Adrenal gland (tissue), 12 donors: ENCODE results near the gene MOV10L1. TPM values are rescaled to one million over a fixed set of nuclear protein-coding genes. Genes with fewer than 3 reads are reported as not detected.

Experiments used
- DNase-seq, 7 donors: peaks; one replicate each; pipeline ENCODE4 v3.0.0-alpha.2; 2019 to 2020
- H3K27ac ChIP-seq, 5 donors: fragments of 200-600 bp; sonication (generic) in 4 of 5; 1 replicate in 3 of 5; 2 replicates in 2 of 5; pipeline versions ENCODE4 v1.5.1 to v1.8.0; 2016 to 2020; ENCODE audit warnings: mild to moderate bottlenecking in 1 of 5
- H3K27me3 ChIP-seq: fragments of 200-600 bp; 2 replicates; pipeline ENCODE4 v1.8.0; 2021
- H3K36me3 ChIP-seq, 2 donors: fragments of 200-600 bp; replicated peaks in 1 of 2; 1 replicate in 1 of 2; 2 replicates in 1 of 2; pipeline versions ENCODE4 v1.5.1 to v1.8.0; 2018 to 2022
- H3K4me1 ChIP-seq, 2 donors: fragments of 200-600 bp; replicated peaks in 1 of 2; 1 replicate in 1 of 2; 2 replicates in 1 of 2; pipeline versions ENCODE4 v1.5.1 to v1.8.0; 2018 to 2021
- H3K4me3 ChIP-seq, 4 donors: fragments of 200-600 bp; sonication (generic) in 3 of 4; one replicate each; pipeline ENCODE4 v1.5.1; 2016 to 2018
- H3K9me3 ChIP-seq, 3 donors: fragments of 200-600 bp; sonication (generic) in 1 of 3; replicated peaks in 1 of 3; 1 replicate in 2 of 3; 2 replicates in 1 of 3; pipeline versions ENCODE4 v1.5.1 to v1.8.0; 2016 to 2021
- POLR2A ChIP-seq, 2 donors: fragments of 450-650 bp; IDR thresholded peaks; one replicate each; pipeline ENCODE4 v1.6.1; 2017; ENCODE audit warnings: antibody characterized with exemption in 2 of 2, mild to moderate bottlenecking in 2 of 2, moderate library complexity in 1 of 2
- WGBS, 4 donors: extraction: QIAGEN DNeasy Blood & Tissue Kit in 2 of 4; methylation state at CpG; one replicate each; pipeline versions ENCODE4 v1.1.5 to v1.1.7; 2013 to 2017; 5-methylcytosine and 5-hydroxymethylcytosine counted together
- intact Hi-C, 2 donors: fragments of 100-400 bp; cut with DNase I; formaldehyde crosslinking; loops; one replicate each; pipeline versions ENCODE4 v1.14.1 to v1.15.0; 2022 to 2023
- polyA plus RNA-seq, 3 donors: library from polyadenylated mRNA; stranded (reverse); fragments of 200-250 nt in 2 of 3; fragments of 350-450 nt in 1 of 3; fragmentation: Illumina TruSeq in 1 of 3; extraction: RNeasy Lipid Tissue Mini Kit (QIAGEN cat#74804) in 1 of 3; gene quantifications; one replicate each; pipeline ENCODE4 v1.2.3, GENCODE V29; 2013 to 2014
- total RNA-seq, 9 donors: library from RNA; depleted of rRNA in 4 of 9; stranded (reverse); fragments of >200 nt in 4 of 9; fragments of 120-200 nt in 1 of 9; fragmentation: NEBNext Ultra II Directional in 1 of 9; extraction: Animal tissue kit (Norgen Biotek cat#: 25700) in 1 of 9; gene quantifications; one replicate each; pipeline versions ENCODE4 v1.1.0 to v1.2.4, GENCODE V29; 2013 to 2023
- TF ChIP-seq, protein P1 (sequence below), 6 experiments: fragments of 450-650 bp in 4 of 6; fragments of 200-600 bp in 2 of 6; sonication (generic) in 1 of 6; IDR thresholded peaks; 1 replicate in 5 of 6; 2 replicates in 1 of 6; pipeline versions ENCODE4 v1.5.1 to v1.8.0; 2016 to 2021; ENCODE audit warnings: antibody characterized with exemption in 6 of 6, mild to moderate bottlenecking in 2 of 6, moderate library complexity in 1 of 6
- donor health status: healthy with polysubstance abuse.
- donor health status: Bipolar disorder and iron deficiency.
- donor health status: DM: yes; HTN: yes; CAD: no.
- donor health status: DM: no; HTN: no; CAD: no.
- donor health status: DM: no; HTN: no; CAD: no.
- donor health status: DM: yes; HTN: yes; CAD: no.

Gene MOV10L1
- total and polyA plus RNA-seq, 12 donors, result 0.14 to 0.74 (median 0.40) TPM; not detected in 5

DNA sequence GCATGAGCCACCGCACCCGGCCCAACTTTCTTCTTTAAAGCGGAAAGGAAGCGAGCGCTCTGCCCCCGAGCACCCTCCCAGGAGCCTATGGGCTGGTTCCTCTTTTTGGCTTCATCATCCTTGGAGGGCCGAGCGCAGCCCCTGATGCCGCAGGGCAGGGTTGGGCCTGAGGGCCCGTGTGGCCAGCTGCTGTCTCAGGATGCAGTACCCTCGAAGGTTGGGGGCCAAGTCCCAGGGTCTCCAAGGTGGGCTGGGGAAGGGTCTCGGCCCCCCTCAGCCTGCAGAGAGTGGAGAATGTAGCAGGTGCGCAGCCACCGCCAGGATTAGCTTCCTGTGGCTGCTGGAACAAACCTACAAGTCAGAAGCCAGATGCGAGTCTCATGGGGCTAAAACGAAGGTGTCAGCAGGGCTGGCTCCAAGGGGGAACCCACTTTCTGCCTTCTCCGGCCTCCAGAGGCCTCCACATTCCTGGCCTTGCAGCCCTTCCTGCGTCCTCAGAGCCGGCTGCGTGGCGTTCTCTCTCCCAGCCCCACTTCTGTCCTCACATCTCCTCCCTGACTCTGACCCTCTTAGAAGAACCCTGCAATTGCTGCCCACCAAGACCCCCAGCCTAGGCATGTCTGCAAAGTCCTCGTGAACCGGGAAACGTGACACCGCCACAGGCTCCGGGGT, 83.6 kb downstream of the MOV10L1 start:
- Histone ChIP-seq H3K4me3 (no peak overlapping the region), H3K36me3 (no peaks in the 10 kb centered on the region), H3K4me1 (peaks cover 4 to 6% of the 10 kb centered on the region in 2 donors), H3K27me3 (peaks cover 17% of the 10 kb centered on the region), H3K27ac (no peak overlapping the region), H3K9me3 (no peaks in the 10 kb centered on the region)
- WGBS, 4 donors, result 76 to 84% (median 80%) methylated on average over 16 to 26 of the region's 26 CpGs
- DNase-seq, result peak in 1 of 7 donors; percentile 52
- TF ChIP-seq POLR2A (IDR thresholded peaks at IDR 0.05), result no peak
- TF ChIP-seq, protein P1, sequence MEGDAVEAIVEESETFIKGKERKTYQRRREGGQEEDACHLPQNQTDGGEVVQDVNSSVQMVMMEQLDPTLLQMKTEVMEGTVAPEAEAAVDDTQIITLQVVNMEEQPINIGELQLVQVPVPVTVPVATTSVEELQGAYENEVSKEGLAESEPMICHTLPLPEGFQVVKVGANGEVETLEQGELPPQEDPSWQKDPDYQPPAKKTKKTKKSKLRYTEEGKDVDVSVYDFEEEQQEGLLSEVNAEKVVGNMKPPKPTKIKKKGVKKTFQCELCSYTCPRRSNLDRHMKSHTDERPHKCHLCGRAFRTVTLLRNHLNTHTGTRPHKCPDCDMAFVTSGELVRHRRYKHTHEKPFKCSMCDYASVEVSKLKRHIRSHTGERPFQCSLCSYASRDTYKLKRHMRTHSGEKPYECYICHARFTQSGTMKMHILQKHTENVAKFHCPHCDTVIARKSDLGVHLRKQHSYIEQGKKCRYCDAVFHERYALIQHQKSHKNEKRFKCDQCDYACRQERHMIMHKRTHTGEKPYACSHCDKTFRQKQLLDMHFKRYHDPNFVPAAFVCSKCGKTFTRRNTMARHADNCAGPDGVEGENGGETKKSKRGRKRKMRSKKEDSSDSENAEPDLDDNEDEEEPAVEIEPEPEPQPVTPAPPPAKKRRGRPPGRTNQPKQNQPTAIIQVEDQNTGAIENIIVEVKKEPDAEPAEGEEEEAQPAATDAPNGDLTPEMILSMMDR (IDR thresholded peaks at IDR 0.05), result no peak
- intact Hi-C loops, result no loop called here

DNA sequence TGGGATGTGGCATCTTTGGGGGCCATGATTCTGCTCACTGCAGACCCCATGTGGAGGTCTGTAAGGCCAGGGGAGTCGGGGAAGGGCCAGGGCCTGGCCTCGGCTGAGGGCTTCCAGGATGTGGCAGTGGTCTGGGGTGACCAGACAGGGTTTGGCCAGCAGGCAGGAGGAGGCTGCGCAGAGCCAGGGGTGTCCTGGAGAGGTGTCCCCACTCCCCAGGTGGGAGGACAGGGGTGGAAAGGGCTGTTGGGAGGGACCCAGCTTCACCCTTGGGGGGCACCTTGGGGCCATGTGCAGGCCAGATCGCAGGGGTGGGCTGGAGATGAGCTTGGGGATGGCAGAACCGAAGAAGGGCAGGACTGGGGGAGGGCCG, 84.2 kb downstream of the MOV10L1 start:
- no peak overlapping the region for H3K4me3 ChIP-seq
- no peaks in the 10 kb centered on the region for H3K9me3 ChIP-seq
- H3K27me3 ChIP-seq, result peaks cover 17% of the 10 kb centered on the region
- H3K4me1 ChIP-seq, result peaks cover 4 to 6% of the 10 kb centered on the region in 2 donors
- no peak for DNase-seq
- 82 to 100% (median 93%) methylated on average over 2 to 6 of the region's 6 CpGs for WGBS, 4 donors
- intact Hi-C loops, result no loop called here
- no peaks in the 10 kb centered on the region for H3K36me3 ChIP-seq
- TF ChIP-seq, protein P1 (IDR thresholded peaks at IDR 0.05), result no peak
- TF ChIP-seq POLR2A (IDR thresholded peaks at IDR 0.05), result no peak
- H3K27ac ChIP-seq, result no peak overlapping the region

DNA sequence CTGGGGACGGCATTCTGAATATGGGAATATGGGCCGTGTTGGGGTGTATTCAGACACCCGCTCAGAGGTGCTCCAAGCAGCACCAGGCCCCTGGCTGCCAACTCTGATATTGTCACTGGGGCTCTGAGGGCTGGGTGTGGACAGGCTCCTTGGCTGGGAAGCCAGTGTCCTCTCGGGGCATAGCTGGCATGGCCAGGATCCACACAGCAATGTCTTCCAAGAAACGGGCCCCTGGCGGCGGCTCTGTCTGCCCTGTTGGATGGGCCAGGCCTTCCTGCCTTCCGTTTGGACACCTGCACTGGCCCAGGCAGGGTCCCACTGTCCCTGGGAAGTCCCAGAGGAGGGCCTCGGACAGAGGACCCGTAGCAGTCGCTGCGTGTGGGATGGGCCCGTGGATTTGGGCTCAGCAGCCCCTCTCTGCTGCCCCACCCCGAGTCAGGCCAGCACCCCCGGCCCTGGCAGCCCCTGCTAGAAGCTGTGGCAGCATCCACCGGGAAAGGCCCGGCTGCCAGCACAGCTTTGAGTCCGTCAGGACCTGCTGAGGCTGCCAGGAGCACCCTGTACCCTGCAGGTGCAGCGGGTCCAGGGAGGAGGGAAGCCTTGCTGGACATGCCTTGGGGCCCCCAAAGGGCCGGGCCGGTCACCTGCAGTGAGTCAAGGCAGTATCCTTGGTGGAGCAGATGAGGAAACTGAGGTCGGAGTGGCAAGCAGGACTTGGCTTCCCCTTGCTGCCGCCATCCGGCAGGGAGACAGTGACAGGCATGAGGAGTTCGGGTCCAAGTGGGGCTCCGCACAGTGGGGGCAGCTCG, 84.8 kb downstream of the MOV10L1 start:
- Histone ChIP-seq H3K27ac (no peak overlapping the region), H3K36me3 (no peaks in the 10 kb centered on the region), H3K9me3 (no peaks in the 10 kb centered on the region), H3K27me3 (peaks cover 17% of the 10 kb centered on the region), H3K4me1 (peaks cover 3 to 4% of the 10 kb centered on the region in 2 donors), H3K4me3 (no peak overlapping the region)
- WGBS, 4 donors, result 80 to 91% (median 88%) methylated on average over 13 to 27 of the region's 27 CpGs
- no peak for DNase-seq
- intact Hi-C loops, result no loop called here
- no peak for TF ChIP-seq POLR2A (IDR thresholded peaks at IDR 0.05)
- TF ChIP-seq, protein P1 (IDR thresholded peaks at IDR 0.05), result no peak

DNA sequence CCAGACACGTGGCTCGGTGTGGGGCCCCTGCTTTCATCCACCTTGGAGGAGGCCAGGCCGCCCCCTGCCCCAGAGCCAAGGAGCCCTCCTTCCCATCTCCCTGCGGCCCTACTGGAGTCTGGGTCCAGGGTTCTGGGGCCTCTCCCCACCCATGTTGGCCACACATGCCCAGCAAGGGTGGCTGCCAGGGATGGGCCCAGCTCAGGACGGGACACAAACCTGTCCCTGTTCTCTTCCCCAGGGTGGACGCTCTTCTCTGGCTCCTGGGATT, 85.3 kb downstream of the MOV10L1 start:
- Histone ChIP-seq H3K36me3 (no peaks in the 10 kb centered on the region), H3K9me3 (no peaks in the 10 kb centered on the region), H3K4me1 (peaks cover 0 to 4% of the 10 kb centered on the region in 2 donors), H3K27ac (no peak overlapping the region), H3K4me3 (no peak overlapping the region), H3K27me3 (peaks cover 17% of the 10 kb centered on the region)
- no peak for DNase-seq
- intact Hi-C loops, result no loop called here
- 79 to 92% (median 90%) methylated on average over 5 to 6 of the region's 6 CpGs for WGBS, 4 donors
- TF ChIP-seq, protein P1 (IDR thresholded peaks at IDR 0.05), result no peak
- TF ChIP-seq POLR2A (IDR thresholded peaks at IDR 0.05), result no peak
